Astrocyte of the spinal cord (primary cell): Measurements from ENCODE around the gene PRKG1.

Source experiments
- DNase-seq: peaks from one replicate; pipeline ENCODE4 v3.0.0; 2011; ENCODE audit warnings: low read depth, low spot score
- H3K4me3 ChIP-seq: 2 replicates; pipeline ENCODE4 v1.5.1; 2011; ENCODE audit warnings: low read depth, mild to moderate bottlenecking, low read length, moderate library complexity
- CTCF ChIP-seq: IDR thresholded peaks from 2 replicates; pipeline ENCODE4 v1.5.1; 2012; ENCODE audit warnings: low read depth, mild to moderate bottlenecking, low read length, inconsistent platforms
- in situ Hi-C: cut with HindIII; loops from 2 replicates; pipeline ENCODE4 v1.10.0; 2017; ENCODE audit warnings: low sequenced_read_pairs

Gene PRKG1

GRCh38 chr10:51832652-51833383, 758.5 kb downstream of the PRKG1 start:
- H3K4me3 ChIP-seq, result no peak overlapping the region
- TF ChIP-seq CTCF, result no peak
- peak; percentile 76 for DNase-seq
- in situ Hi-C loops, result no loop called here

GRCh38 chr10:51834548-51834947, 760.3 kb downstream of the PRKG1 start:
- DNase-seq, result no peak
- in situ Hi-C loops, result no loop called here
- no peak overlapping the region for H3K4me3 ChIP-seq
- no peak for TF ChIP-seq CTCF

- DNase-seq, result no peak
- no peak for TF ChIP-seq CTCF
- no peak overlapping the region for H3K4me3 ChIP-seq
- in situ Hi-C loops, result no loop called here
Measured at GRCh38 chr10:51838471-51838870, 764.2 kb downstream of the PRKG1 start.

- in situ Hi-C loops, result no loop called here
- no peak for TF ChIP-seq CTCF
- DNase-seq, result no peak
- H3K4me3 ChIP-seq, result no peak overlapping the region
Measured at GRCh38 chr10:51843966-51844365, 769.7 kb downstream of the PRKG1 start.

- TF ChIP-seq CTCF, result no peak
- DNase-seq, result no peak
- no peak overlapping the region for H3K4me3 ChIP-seq
- in situ Hi-C loops, result no loop called here
Measured at GRCh38 chr10:51846856-51847506, 772.7 kb downstream of the PRKG1 start.

GRCh38 chr10:51852297-51852696, 778.0 kb downstream of the PRKG1 start:
- in situ Hi-C loops, result no loop called here

More at GRCh38 chr10:51852297-51852696, 778.0 kb downstream of the PRKG1 start:
- no peak for TF ChIP-seq CTCF
- H3K4me3 ChIP-seq, result no peak overlapping the region
- no peak for DNase-seq
